ENCODE data around the gene STX19. TPM values are rescaled to one million over a fixed set of nuclear protein-coding genes. Genes with fewer than 3 reads are reported as not detected.

The STX19 gene
- not detected in 2 replicates for total RNA-seq

GRCh38 chr3:94028093-94028837 is at the start of gene STX19:
Gene STX19, minus strand, starts transcription at chr3:94028597. Its CDS starts 13,328 bp downstream, at chr3:94015269.

GRCh38 chr3:94062513-94063404 is 34.4 kb upstream of the STX19 start, which contains the start of the genes DHFR2 and NSUN3:
Gene DHFR2, minus strand, starts transcription at chr3:94062916. Its CDS starts 1,405 bp downstream, at chr3:94061511.
Gene NSUN3, plus strand, starts transcription at chr3:94063061. Its CDS starts 66 bp downstream, at chr3:94063127.

GRCh38 chr3:93979850-93980676 is 48.3 kb downstream of the STX19 start, which contains the start of gene ARL13B:
Gene ARL13B, plus strand, starts transcription at chr3:93980155. Its CDS starts 269 bp downstream, at chr3:93980424.

GRCh38 chr3:93973131-93974126 is 55.0 kb downstream of the STX19 start, which contains the start of gene PROS1:
Gene PROS1, minus strand, starts transcription at chr3:93973896. Its CDS starts 147 bp downstream, at chr3:93973749.

Other genes with a start within 250 kb of the STX19 start
- 212 and 237 TPM in 2 replicates for gene PROS1, start 54.7 kb downstream of the STX19 start, total RNA-seq
- gene ARL13B, start 48.4 kb downstream of the STX19 start, total RNA-seq = 11.6 and 14.9 TPM in 2 replicates
- gene DHFR2, start 34.3 kb upstream of the STX19 start, total RNA-seq = 2.4 and 3.1 TPM in 2 replicates
- 4.5 and 5.6 TPM in 2 replicates for gene NSUN3, start 34.5 kb upstream of the STX19 start, total RNA-seq